COLO829 (cell line): ENCODE data around the gene STXBP6.
A peak's percentile ranks its signal among the peaks of the same experiment; 100 is the strongest.

Experiments used
- DNase-seq: peaks from one replicate; pipeline ENCODE4 v3.0.0; 2012; ENCODE audit warnings: low spot score

Gene STXBP6

DNA sequence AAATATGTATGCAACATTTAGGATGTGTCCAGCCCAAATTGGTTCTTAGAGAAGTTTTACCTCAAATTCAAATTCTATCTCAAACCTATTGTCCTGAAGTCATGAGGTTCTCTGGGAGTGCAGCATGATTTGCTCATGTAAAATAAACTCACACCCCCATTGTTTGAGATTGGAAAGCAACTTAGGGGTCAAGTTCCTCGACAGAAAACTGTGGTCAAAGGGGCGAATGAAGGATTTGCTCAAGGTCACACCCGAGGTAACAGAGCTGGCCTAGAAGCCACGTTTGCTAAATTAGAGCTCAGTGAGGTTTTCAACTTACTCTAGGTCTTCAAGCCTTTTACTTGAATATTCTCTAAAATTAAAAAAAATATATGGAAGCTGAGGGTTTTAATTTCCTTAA is 218.3 kb downstream of the STXBP6 start:
- no peak for DNase-seq

DNA sequence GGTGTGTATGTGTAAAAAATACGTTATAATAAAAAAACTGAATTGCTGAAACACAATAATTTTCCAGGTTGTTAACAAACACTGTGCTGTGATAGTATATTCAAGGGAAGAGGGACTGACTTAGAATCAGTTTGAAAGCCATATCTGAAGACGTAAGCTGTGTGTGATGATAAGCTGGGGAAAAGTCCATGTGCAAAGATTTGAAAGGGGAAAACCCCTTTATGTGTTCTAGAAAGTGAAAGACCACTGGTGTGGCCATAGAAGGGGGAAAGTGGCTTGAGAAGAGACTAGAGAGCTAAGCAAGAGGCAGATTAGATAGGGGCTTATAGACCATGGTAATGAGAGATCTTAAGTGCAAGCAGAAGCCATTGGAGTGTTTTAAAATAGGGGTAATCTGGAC is 220.1 kb downstream of the STXBP6 start:
- no peak for DNase-seq

GRCh38 chr14:24828486-24828885 is 221.5 kb downstream of the STXBP6 start:
- no peak for DNase-seq

GRCh38 chr14:24826390-24826789 is 223.6 kb downstream of the STXBP6 start:
- no peak for DNase-seq

DNA sequence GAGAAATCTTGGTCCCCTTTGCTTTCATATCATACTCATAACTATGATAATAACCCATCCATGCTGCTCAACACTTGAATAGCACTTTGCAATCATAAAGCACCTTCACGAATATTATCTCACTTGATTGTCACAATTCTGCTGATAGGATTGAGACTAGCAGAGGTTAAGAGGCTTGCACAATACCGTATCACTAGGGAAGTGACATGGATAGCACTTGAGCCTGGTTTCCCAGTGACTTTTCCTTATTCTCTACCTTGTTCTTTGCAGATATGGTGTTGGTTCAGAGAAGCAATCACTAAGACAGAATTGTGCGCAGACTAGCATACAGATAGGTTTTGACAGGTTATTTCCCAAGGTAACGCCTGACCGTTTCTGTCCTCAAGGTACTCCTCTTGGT is 229.3 kb downstream of the STXBP6 start:
- DNase-seq: no peak

DNA sequence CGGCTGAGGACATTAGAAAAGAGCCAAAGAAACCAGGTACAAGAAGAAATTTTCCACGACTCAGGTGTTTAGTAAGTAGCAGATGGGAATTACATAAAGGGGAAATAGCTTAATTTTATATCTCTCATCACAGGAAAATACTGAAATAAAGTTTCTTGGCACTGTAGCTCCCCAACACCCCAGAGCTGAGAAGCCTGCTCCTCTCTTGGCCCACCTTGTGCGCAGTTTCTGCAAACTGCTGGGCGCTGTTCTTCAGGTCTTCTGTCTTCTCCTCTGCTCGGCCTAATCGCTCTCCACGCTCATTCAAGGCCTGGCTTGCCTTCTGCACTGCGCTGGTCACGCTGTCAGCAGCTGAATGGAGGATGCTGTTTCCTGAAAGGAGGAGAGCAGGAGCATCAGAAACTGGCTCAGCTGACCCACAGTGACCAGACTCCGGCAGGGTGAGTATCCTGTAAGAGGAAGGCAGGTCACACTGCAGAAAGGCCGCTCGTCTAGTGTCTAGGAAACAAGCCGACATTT is 231.1 kb downstream of the STXBP6 start:
- no peak for DNase-seq

DNA sequence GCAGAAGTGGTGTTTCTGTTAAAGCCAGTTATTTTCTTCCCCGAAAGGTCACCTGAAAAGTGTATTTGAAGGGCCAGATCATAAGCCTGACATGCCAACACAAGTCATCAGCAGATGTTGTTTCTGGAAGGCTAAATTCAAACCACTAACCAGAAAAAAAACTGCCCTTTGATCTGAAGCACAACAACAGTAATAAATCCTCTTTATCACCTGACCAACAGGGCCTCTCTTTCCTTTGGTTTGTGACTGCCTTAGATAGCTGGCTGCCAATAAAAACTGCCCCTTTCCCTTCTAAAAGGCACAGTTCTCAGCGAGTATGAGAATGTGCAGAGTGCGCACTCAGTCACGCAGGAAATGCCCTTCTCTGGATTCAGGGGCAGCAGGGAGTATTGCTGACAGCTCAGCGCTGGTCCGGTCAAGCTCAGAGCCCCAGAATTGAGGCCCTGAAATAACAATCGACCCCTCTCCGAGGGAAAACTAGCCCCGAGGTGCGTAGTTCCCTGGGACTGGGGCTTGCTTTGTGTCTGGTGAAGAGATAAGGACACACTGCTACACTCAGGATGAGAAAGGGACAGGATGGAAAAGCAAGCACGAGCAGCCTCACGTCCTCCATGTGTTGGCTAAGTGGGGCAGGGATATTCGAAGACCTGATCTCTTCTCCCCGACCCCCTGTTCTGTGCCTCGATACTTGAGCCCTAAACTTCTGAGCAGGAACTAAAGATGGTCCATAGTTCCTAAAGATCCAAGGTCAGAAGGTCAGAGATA is 231.7 kb downstream of the STXBP6 start:
- DNase-seq: no peak

DNA sequence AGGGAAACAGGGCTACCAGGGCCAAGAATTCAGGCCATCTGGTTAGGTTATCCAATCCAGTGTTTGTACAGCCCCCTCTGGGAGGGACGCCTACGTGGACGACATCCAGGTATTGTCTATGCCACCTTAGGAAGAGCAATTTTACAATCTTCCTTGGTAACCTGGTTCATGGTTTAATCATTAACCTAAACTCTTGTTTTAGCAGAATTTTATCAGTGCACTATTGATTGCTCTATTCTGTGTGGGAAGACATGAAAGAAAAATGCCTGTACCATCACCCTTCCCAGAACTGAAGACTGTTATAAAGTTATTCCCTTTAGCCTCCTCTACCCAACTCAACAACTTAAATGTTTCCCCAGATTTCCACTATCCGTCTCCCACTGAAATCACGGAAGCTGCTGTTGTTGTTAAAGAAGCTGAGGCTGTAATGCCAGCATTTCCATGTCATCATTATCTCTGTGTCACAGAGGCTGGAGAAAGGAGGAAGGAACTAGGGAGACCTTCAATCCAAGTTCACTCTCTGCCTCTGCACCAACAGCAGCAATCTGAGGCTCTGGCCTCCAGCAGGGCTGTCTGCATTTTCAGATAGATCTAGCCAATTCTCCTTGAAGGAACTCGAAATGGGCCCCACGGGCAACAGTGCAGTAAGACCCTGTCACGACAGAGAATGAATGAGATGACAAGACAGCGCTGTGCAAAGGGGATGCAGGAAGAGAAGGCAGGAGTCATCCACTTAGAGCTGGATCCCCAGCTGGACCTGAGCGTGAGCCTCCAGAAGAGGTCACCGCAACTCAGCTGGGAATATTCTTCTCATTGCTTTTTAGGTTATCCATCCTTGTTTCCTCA is 232.5 kb downstream of the STXBP6 start:
- no peak for DNase-seq

DNA sequence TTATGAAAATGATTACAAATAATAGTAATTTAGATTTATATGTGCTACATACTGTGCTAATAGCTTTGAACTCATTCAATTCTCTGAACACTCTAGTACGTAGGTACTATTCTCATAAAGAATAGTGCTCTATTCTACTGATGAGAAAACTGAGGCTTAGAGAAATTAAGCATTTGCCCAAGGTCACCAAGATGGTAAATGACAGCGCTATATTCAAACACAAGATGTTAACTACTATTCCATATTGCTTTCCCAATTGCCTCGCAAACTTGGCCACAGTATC is 233.1 kb downstream of the STXBP6 start:
- DNase-seq: no peak

DNA sequence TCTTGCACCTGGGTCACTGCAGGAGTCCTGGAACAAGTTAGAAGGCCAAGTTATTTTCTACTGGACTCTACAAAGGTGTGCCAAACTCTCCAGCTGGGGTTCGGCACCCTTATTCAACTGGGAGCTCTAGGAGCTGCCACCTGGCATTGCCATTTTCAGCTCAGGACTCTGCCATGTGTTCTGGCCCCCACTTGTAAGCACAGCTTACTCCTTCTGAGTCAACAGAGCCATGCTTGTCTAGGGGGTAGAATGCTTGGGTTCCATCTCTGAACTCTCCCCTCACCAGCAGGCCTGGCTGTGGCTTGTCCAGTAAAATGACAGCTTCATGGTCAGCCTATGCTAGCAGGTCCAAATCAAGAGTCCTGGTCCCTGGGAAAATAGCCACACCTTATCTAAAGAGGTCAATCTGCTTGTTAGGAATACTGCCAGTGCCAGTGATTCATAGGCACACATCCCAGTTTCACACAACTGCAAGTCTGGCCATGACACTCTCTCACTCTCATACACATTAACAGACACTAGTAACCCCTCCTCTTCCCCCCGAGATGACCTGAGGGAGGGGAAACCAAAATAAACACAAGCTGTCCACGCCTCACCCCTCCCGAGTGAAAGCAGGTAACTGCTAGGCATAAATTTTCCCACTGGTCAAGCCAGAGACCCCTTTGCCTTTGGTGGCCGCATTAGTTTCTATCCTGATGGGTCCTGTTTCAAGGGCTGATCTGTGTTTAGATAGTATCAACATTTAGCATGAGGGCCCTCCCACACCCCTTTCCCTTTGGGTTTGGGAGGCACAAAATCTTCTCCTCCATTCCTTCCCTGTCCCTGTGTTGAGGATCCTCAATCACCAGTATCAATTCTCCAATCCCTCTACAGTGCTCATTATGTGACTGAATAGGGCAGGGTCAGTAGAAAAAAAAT is 233.7 kb downstream of the STXBP6 start:
- no peak for DNase-seq

GRCh38 chr14:24815543-24815942 is 234.4 kb downstream of the STXBP6 start:
- DNase-seq: no peak

GRCh38 chr14:24814944-24815343 is 235.0 kb downstream of the STXBP6 start:
- DNase-seq: no peak

GRCh38 chr14:24814346-24814745 is 235.6 kb downstream of the STXBP6 start:
- DNase-seq: no peak

GRCh38 chr14:24813819-24814259 is 236.1 kb downstream of the STXBP6 start:
- no peak for DNase-seq

- DNase-seq: no peak
These were observed 236.7 kb downstream of the STXBP6 start for GRCh38 chr14:24813089-24813815.

DNA sequence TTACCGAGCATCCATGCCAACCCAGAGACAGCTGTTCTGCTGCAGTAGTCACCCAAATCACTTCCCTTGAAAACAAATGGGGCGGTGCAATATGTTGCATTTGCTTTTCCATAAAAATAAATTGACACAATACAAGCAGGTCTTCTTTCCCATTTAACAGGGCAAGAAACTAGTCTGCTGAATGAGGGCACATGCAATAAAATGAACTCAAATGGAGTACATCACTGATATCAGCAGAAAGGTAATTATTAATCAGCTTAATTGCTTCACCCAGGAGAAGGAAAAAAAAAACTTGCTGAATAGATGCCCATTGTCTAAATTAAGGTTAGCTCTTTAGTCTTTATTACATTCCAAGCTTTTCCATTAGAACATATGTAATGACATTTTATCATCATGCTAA is 240.8 kb downstream of the STXBP6 start:
- no peak for DNase-seq

DNA sequence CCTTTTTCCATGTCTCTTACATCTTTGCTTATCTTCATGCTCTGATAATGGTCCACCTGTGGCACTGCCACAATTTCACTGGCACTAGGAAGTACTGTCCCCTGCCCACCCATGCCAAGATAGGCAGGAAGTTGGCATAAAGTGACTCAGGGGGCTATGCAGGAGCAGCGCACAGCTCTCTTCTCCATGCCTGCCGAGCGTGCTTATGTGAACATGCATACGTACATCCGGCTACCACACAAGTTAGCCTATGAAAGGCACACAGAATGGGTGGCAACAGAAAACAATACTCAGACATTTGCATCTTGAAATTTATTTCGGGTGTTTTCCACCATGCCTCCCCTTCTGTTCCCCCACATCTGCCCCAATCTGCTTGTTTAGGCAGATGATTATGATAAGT is 241.5 kb downstream of the STXBP6 start:
- no peak for DNase-seq

DNA sequence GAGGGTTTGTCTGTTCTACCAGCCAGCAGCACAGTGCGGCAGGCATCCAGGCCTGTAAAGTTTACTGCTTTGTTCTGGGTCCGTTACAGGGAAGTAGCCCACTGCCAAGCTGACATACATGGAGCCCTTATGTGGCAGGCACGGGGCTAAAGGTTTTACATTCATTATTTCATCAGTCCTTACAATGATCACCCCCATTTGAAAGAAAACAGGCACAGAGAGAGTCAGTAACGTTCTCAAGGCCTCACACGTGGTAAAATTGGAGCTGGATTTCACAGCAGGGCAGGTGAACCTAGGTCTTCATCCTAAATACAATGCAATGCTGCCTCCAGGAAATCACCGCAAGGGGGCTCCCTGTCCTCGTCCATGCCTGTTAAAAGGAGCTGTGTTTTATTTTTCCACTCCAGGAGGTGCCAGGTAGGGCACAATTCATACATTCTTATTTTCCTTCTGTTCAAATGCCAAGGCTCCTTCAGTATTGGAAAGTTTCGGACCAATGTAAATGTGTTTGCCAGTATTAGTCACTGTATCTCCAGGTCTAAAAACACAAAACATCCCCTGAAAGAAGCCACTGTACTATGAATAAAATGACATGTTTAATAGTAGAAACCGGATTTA is 243.8 kb downstream of the STXBP6 start:
- DNase-seq: peak; percentile 19

DNA sequence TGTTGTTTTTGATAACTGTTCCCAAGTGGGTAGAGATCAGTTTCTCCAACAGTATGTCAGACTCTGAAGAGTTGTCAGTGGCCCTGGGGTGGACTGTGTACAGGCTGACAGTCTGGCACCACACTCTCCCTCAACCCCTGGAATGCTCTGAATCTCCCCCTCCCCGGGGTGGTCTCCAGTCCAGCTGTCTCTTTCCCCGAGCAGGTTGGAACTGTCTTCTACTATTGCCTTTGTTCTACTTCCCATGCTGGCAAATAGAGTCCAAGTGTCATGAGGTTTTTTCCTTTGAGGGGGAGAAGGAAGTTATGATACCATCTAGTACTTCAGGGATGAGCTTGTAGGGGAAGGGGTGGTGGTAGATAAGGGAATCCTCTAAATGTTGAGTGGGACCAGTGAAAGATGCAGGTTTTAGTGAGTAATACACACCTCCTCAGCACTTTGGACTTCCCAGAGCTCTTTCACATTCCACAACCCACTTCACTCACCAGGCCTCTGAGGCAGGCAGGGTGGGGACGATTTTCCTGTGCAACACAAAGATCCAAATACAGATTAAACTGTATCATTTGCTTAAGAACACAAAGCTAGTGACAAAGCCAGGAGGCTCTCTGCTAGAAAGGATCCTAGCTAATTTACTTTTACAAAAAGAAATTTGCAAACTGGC is 245.3 kb downstream of the STXBP6 start:
- no peak for DNase-seq

DNA sequence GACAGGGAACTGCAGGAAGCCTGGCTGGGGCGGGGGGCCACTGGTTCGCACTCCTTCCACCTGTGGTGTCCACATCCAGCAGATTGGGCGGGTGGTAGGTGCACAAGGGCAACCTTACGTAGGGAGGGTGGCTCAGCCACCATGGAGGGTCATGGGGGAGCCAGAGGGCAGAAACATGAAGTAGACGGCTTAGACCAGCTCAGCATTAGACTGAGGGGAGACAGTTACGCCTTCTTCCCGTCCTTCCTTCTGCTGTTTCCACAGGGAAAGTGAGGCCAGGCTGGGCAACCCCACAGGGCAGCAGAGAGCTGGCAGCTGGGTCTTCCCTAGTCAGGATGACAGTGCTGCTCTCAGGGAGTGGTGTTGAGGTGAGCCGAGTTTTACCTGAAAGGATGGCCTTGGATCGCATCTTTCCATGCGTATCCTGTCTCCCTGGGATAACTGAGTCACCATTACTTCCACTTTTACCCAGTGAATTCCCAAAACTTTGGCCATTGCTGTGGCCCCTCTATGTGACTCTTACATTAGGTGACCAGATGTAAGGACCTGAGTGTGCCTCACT is 245.9 kb downstream of the STXBP6 start:
- no peak for DNase-seq
